ENCODE data around the gene ICA1. TPM values are rescaled to one million over a fixed set of nuclear protein-coding genes. Genes with fewer than 3 reads are reported as not detected.

Gene ICA1
- total and polyA plus RNA-seq, 2 experiments from 2014 or later: 45.2 to 83.7 TPM

DNA sequence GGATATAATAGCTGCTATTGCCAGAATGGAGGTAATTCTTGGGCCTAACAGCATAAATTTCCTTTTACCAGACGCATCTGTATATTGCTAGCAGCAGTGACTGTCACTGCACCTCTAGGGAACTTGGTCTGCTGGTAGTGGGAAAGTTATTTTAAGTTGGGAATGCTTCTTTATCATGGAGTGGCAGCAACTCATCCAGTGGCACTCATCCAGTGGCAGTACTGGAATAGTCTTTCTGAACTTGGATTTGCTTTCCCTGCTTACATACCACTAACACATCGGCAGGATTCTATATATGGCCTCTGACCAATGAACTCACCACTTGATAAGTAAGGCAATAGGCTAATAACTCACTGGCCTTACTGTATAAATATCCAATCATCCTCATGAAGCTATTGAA is 22.0 kb upstream of the ICA1 start:
- no peaks in the 10 kb centered on the region for H3K9me3 Mint-ChIP-seq
- TF ChIP-seq POLR2AphosphoS5 (IDR thresholded peaks at IDR 0.05; ENCODE audit: low read depth) (no peak), JUNB (IDR thresholded peaks at IDR 0.05; ENCODE audit: unreplicated experiment) (no peak), REST (IDR thresholded peaks at IDR 0.05; ENCODE audit: unreplicated experiment) (no peak), EZH2 (IDR thresholded peaks at IDR 0.05; ENCODE audit: low read depth, unreplicated experiment) (no peak), EZH2phosphoT487 (IDR thresholded peaks at IDR 0.05; ENCODE audit: unreplicated experiment) (no peak), STAT1 (IDR thresholded peaks at IDR 0.05; ENCODE audit: unreplicated experiment) (no peak), ZNF331 (CRISPR knock-in tag; IDR thresholded peaks at IDR 0.05; ENCODE audit: low read depth) (no peak), CTCF (conservative IDR thresholded peaks at IDR 0.05; ENCODE audit: low read depth in 2 of 2) (no peak), NANOG (IDR thresholded peaks at IDR 0.05; ENCODE audit: borderline replicate concordance) (no peak), ZNF114 (CRISPR knock-in tag; IDR thresholded peaks at IDR 0.05) (no peak), CREB1 (CRISPR knock-in tag; IDR thresholded peaks at IDR 0.05; ENCODE audit: low read depth) (no peak)
- TF ChIP-seq, protein P1, sequence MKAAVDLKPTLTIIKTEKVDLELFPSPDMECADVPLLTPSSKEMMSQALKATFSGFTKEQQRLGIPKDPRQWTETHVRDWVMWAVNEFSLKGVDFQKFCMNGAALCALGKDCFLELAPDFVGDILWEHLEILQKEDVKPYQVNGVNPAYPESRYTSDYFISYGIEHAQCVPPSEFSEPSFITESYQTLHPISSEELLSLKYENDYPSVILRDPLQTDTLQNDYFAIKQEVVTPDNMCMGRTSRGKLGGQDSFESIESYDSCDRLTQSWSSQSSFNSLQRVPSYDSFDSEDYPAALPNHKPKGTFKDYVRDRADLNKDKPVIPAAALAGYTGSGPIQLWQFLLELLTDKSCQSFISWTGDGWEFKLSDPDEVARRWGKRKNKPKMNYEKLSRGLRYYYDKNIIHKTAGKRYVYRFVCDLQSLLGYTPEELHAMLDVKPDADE (IDR thresholded peaks at IDR 0.05): no peak
- TF ChIP-seq, protein P2, sequence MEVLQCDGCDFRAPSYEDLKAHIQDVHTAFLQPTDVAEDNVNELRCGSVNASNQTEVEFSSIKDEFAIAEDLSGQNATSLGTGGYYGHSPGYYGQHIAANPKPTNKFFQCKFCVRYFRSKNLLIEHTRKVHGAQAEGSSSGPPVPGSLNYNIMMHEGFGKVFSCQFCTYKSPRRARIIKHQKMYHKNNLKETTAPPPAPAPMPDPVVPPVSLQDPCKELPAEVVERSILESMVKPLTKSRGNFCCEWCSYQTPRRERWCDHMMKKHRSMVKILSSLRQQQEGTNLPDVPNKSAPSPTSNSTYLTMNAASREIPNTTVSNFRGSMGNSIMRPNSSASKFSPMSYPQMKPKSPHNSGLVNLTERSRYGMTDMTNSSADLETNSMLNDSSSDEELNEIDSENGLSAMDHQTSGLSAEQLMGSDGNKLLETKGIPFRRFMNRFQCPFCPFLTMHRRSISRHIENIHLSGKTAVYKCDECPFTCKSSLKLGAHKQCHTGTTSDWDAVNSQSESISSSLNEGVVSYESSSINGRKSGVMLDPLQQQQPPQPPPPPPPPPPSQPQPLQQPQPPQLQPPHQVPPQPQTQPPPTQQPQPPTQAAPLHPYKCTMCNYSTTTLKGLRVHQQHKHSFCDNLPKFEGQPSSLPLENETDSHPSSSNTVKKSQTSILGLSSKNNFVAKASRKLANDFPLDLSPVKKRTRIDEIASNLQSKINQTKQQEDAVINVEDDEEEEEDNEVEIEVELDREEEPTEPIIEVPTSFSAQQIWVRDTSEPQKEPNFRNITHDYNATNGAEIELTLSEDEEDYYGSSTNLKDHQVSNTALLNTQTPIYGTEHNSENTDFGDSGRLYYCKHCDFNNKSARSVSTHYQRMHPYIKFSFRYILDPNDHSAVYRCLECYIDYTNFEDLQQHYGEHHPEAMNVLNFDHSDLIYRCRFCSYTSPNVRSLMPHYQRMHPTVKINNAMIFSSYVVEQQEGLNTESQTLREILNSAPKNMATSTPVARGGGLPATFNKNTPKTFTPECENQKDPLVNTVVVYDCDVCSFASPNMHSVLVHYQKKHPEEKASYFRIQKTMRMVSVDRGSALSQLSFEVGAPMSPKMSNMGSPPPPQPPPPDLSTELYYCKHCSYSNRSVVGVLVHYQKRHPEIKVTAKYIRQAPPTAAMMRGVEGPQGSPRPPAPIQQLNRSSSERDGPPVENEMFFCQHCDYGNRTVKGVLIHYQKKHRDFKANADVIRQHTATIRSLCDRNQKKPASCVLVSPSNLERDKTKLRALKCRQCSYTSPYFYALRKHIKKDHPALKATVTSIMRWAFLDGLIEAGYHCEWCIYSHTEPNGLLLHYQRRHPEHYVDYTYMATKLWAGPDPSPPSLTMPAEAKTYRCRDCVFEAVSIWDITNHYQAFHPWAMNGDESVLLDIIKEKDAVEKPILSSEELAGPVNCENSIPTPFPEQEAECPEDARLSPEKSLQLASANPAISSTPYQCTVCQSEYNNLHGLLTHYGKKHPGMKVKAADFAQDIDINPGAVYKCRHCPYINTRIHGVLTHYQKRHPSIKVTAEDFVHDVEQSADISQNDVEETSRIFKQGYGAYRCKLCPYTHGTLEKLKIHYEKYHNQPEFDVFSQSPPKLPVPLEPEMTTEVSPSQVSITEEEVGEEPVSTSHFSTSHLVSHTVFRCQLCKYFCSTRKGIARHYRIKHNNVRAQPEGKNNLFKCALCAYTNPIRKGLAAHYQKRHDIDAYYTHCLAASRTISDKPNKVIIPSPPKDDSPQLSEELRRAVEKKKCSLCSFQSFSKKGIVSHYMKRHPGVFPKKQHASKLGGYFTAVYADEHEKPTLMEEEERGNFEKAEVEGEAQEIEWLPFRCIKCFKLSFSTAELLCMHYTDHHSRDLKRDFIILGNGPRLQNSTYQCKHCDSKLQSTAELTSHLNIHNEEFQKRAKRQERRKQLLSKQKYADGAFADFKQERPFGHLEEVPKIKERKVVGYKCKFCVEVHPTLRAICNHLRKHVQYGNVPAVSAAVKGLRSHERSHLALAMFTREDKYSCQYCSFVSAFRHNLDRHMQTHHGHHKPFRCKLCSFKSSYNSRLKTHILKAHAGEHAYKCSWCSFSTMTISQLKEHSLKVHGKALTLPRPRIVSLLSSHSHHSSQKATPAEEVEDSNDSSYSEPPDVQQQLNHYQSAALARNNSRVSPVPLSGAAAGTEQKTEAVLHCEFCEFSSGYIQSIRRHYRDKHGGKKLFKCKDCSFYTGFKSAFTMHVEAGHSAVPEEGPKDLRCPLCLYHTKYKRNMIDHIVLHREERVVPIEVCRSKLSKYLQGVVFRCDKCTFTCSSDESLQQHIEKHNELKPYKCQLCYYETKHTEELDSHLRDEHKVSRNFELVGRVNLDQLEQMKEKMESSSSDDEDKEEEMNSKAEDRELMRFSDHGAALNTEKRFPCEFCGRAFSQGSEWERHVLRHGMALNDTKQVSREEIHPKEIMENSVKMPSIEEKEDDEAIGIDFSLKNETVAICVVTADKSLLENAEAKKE (CRISPR knock-in tag; IDR thresholded peaks at IDR 0.05): no peak
- no peak overlapping the region for H3K4me2 ChIP-seq
- peaks cover 23% of the 10 kb centered on the region for H3K4me1 ChIP-seq (ENCODE audit: insufficient read depth)
- H3K27ac Mint-ChIP-seq: no peak overlapping the region
- H3K4me3 ChIP-seq: no peak overlapping the region
- H3K27me3 ChIP-seq (ENCODE audit: insufficient read depth): no peaks in the 10 kb centered on the region
- H3K79me2 ChIP-seq (replicated peaks; ENCODE audit: insufficient read depth): no peaks in the 10 kb centered on the region
- H2AFZ ChIP-seq: peak overlapping the region; percentile 29; the same call in 1 of the 2 replicates
- H3K27ac ChIP-seq (ENCODE audit: low read depth): no peak overlapping the region
- H3K36me3 Mint-ChIP-seq (ENCODE audit: low read depth): no peaks in the 10 kb centered on the region
- peaks cover 9% of the 10 kb centered on the region; the same call in 1 of the 2 replicates for H3K9me2 ChIP-seq (ENCODE audit: insufficient read depth)
- H3K27me3 Mint-ChIP-seq (ENCODE audit: insufficient read depth, low read depth, poor library complexity): no peaks in the 10 kb centered on the region
- DNase-seq (ENCODE audit: low spot score) (no peak), ATAC-seq (no peak)
- H3K4me1 Mint-ChIP-seq: peaks cover 20% of the 10 kb centered on the region
- H3F3A ChIP-seq (replicated peaks; ENCODE audit: low read depth): no peaks in the 10 kb centered on the region
- H3K36me3 ChIP-seq (ENCODE audit: insufficient read depth): no peaks in the 10 kb centered on the region
- H3K4me3 Mint-ChIP-seq: no peak overlapping the region
- no peaks in the 10 kb centered on the region for H4K20me1 ChIP-seq (replicated peaks; ENCODE audit: insufficient read depth)
